Measurements from ENCODE around the gene TNFRSF19.

DNA sequence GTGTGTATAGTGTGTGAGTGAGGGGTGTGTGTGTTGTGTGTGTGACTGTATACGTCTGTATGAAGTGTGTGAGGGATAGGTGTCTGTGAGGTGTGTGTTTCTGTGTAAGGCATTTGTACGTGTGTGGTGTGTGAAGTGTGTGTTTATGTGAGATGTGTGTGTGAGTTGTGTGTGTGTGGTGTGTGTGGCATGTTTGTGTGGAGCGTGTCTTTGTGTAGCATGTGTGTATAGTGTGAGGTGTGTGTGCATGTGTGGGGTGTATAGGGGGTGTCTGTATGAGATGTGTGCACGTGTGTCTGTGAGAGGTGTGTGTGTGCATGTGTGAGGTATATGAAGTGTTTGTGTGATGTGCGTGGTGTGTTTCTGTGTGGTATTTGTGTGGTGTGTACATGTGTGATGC, 13.2 kb upstream of the TNFRSF19 start:
- no peak for TF ChIP-seq CTCF (IDR thresholded peaks at IDR 0.05)
- TF ChIP-seq POLR2A (IDR thresholded peaks at IDR 0.05): no peak
